Measurements from ENCODE around the gene SPATA9. TPM values are rescaled to one million over a fixed set of nuclear protein-coding genes. Genes with fewer than 3 reads are reported as not detected.

Gene SPATA9
- total and polyA plus RNA-seq, 7 donors = 0.22 to 0.53 (median 0.22) TPM; not detected in 4

DNA sequence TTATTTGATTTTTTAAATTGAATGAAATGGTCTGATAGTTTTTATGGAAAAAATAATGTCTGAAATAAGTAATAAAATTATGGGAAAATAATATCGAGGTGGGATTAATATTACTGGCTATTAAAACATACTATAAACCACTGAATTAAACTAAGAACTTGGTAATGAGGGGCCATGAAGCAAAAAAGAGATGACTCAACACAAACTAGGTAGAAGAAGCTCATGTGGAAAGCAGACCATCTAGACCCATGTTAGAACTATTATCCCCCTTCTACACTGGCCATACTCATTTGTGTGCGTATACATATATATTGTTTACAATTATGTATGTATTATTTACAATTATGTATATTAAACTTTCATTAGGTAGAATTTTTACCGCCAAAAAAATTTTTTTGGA is 71.4 kb downstream of the SPATA9 start:
- 94 to 97% (median 95%) methylated on average over 3 of the region's 3 CpGs for WGBS, 3 donors
- Histone ChIP-seq H3K4me1 (no peaks in the 10 kb centered on the region), H3K27me3 (ENCODE audit: insufficient read depth in 3 of 3, low read length in 2 of 3) (no peaks in the 10 kb centered on the region), H3K27ac (no peak overlapping the region), H3K4me3 (no peak overlapping the region), H3K9me3 (no peaks in the 10 kb centered on the region), H3K36me3 (ENCODE audit: insufficient read depth in 1 of 2, low read depth in 1 of 2) (no peaks in the 10 kb centered on the region)
- TF ChIP-seq, protein P1, sequence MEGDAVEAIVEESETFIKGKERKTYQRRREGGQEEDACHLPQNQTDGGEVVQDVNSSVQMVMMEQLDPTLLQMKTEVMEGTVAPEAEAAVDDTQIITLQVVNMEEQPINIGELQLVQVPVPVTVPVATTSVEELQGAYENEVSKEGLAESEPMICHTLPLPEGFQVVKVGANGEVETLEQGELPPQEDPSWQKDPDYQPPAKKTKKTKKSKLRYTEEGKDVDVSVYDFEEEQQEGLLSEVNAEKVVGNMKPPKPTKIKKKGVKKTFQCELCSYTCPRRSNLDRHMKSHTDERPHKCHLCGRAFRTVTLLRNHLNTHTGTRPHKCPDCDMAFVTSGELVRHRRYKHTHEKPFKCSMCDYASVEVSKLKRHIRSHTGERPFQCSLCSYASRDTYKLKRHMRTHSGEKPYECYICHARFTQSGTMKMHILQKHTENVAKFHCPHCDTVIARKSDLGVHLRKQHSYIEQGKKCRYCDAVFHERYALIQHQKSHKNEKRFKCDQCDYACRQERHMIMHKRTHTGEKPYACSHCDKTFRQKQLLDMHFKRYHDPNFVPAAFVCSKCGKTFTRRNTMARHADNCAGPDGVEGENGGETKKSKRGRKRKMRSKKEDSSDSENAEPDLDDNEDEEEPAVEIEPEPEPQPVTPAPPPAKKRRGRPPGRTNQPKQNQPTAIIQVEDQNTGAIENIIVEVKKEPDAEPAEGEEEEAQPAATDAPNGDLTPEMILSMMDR (IDR thresholded peaks at IDR 0.05) = no peak
- intact Hi-C loops (cut with DNase I) = no loop called here
- no peak for DNase-seq
- no peak for ATAC-seq

DNA sequence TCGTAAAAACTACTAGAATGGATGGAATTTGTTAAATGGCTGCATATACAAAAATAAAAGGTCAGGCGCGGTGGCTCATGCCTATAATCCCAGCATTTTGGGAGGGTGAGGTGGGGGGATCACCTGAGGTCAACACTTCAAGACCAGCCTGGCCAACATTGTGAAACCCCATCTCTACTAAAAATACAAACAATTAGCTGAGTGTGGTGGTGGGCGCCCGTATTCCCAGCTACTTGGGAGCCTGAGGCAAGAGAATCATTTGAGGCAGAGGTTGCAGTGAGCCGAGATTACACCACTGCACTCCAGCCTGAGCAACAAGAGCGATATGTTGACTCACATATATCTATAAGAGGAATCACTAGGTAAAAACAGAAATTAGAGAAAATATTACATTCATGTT is 72.2 kb downstream of the SPATA9 start:
- no peaks in the 10 kb centered on the region for H3K36me3 ChIP-seq (ENCODE audit: insufficient read depth in 1 of 2, low read depth in 1 of 2)
- 90 to 95% (median 92%) methylated on average over 7 of the region's 7 CpGs for WGBS, 3 donors
- intact Hi-C loops (cut with DNase I) = no loop called here

DNA sequence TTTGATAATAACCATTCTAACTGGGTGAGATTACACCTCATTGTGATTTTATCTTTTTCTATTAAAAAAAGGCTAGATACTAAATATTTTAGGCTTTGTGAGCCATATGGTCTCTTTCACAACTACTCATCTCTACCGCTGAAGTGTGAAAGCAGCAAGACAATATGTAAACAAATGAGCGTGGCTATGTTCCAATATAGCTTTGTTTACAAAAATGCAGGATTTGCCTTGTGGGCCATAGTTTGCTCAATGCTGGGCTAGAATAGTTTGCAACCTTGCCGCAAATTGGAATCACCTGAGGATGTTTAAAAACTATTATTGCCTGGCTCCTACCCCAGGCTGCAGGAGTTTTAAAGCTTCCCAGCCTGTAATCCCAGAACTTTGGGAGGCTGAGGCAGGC is 73.1 kb downstream of the SPATA9 start:
- TF ChIP-seq, protein P1 (IDR thresholded peaks at IDR 0.05) = no peak
- H3K27me3 ChIP-seq (ENCODE audit: insufficient read depth in 3 of 3, low read length in 2 of 3) = no peaks in the 10 kb centered on the region
- H3K9me3 ChIP-seq = no peaks in the 10 kb centered on the region
- ATAC-seq = no peak
- H3K4me1 ChIP-seq = no peaks in the 10 kb centered on the region
- no peak overlapping the region for H3K27ac ChIP-seq
- H3K4me3 ChIP-seq = no peak overlapping the region
- intact Hi-C loops (cut with DNase I) = no loop called here
- no peak for DNase-seq
- no peaks in the 10 kb centered on the region for H3K36me3 ChIP-seq (ENCODE audit: insufficient read depth in 1 of 2, low read depth in 1 of 2)
- WGBS, 3 donors = 87 to 89% (median 88%) methylated on average over 3 of the region's 3 CpGs

More for the DNA sequence above, 72.2 kb downstream of the SPATA9 start:
- DNase-seq = no peak
- ATAC-seq = no peak
- Histone ChIP-seq H3K4me1 (no peaks in the 10 kb centered on the region), H3K27me3 (ENCODE audit: insufficient read depth in 3 of 3, low read length in 2 of 3) (no peaks in the 10 kb centered on the region), H3K27ac (no peak overlapping the region), H3K9me3 (no peaks in the 10 kb centered on the region), H3K4me3 (no peak overlapping the region)
- TF ChIP-seq, protein P1 (IDR thresholded peaks at IDR 0.05) = no peak

Other genes starting within 250 kb of the SPATA9 start
- gene SKIC3, start 128.0 kb downstream of the SPATA9 start, total RNA-seq = 10 to 100 TPM; 44.4 to 71.2 (median 50.9) TPM
- gene SKIC3, start 128.0 kb downstream of the SPATA9 start, polyA plus RNA-seq = 10 to 100 TPM; 13.1 to 26.5 (median 13.3) TPM
- gene ARSK, start 127.9 kb downstream of the SPATA9 start, total RNA-seq = 1 to 10 TPM; 1.6 to 2.4 (median 1.9) TPM
- gene ARSK, start 127.9 kb downstream of the SPATA9 start, polyA plus RNA-seq = 1 to 10 TPM; 1.8 to 8.5 (median 4.3) TPM
- under 1 TPM in 2 of 4 donors, not detected in 2; 0.10 to 0.29 TPM for gene GPR150, start 62.9 kb downstream of the SPATA9 start, total RNA-seq
- under 1 TPM; 0.18 to 0.64 (median 0.35) TPM for gene GPR150, start 62.9 kb downstream of the SPATA9 start, polyA plus RNA-seq
- 1 to 10 TPM; 3.2 to 3.9 (median 3.7) TPM for gene RFESD, start 36.2 kb downstream of the SPATA9 start, total RNA-seq
- gene RFESD, start 36.2 kb downstream of the SPATA9 start, polyA plus RNA-seq = 1 to 10 TPM; 4.0 to 6.0 (median 4.7) TPM
- gene RHOBTB3, start 48.3 kb upstream of the SPATA9 start, total RNA-seq = 10 to 100 TPM; 44.0 to 86.0 (median 62.8) TPM
- gene RHOBTB3, start 48.3 kb upstream of the SPATA9 start, polyA plus RNA-seq = 10 to 100 TPM; 19.0 to 53.2 (median 21.4) TPM
- gene GLRX, start 139.7 kb upstream of the SPATA9 start, total RNA-seq = 100 to 1,000 TPM; 131 to 888 (median 651) TPM
- gene GLRX, start 139.7 kb upstream of the SPATA9 start, polyA plus RNA-seq = 1,000 to 10,000 TPM; 1,121 to 3,024 (median 1,342) TPM

Measured in psoas muscle (tissue), 8 donors.